ENCODE data around the gene SERPINF2.
"Not testable (repeated sequence)": the region's sequence is repeated elsewhere in the genome, so short reads cannot be mapped to it uniquely, and the experiment has no call there.

Gene SERPINF2

GRCh38 chr17:1755252-1755826 is 12.7 kb downstream of the SERPINF2 start:
- Histone ChIP-seq H3K9me3 (ENCODE audit: control insufficient read depth in 1 of 2, low read length in 2 of 2) (no peaks in the 10 kb centered on the region), H3K27ac (ENCODE audit: low read length) (no peak overlapping the region), H3K4me1 (ENCODE audit: control insufficient read depth in 1 of 2, insufficient read depth in 2 of 2, low read length in 2 of 2) (no peaks in the 10 kb centered on the region), H3K27me3 (ENCODE audit: low read depth, low read length) (no peaks in the 10 kb centered on the region), H3K36me3 (ENCODE audit: control insufficient read depth in 1 of 2, insufficient read depth in 2 of 2, low read length in 2 of 2) (no peaks in the 10 kb centered on the region), H3K4me3 (ENCODE audit: low read depth in 1 of 2, low read length in 2 of 2) (no peak overlapping the region)

GRCh38 chr17:1755827-1756262 is 13.2 kb downstream of the SERPINF2 start:
- no peak overlapping the region for H3K4me3 ChIP-seq (ENCODE audit: low read depth in 1 of 2, low read length in 2 of 2)
- no peaks in the 10 kb centered on the region for H3K4me1 ChIP-seq (ENCODE audit: control insufficient read depth in 1 of 2, insufficient read depth in 2 of 2, low read length in 2 of 2)
- H3K27me3 ChIP-seq (ENCODE audit: low read depth, low read length), result no peaks in the 10 kb centered on the region
- no peak overlapping the region for H3K27ac ChIP-seq (ENCODE audit: low read length)
- no peaks in the 10 kb centered on the region for H3K9me3 ChIP-seq (ENCODE audit: control insufficient read depth in 1 of 2, low read length in 2 of 2)
- no peaks in the 10 kb centered on the region for H3K36me3 ChIP-seq (ENCODE audit: control insufficient read depth in 1 of 2, insufficient read depth in 2 of 2, low read length in 2 of 2)

- Histone ChIP-seq H3K4me3 (ENCODE audit: low read depth in 1 of 2, low read length in 2 of 2) (no peak overlapping the region), H3K27ac (ENCODE audit: low read length) (no peak overlapping the region), H3K36me3 (ENCODE audit: control insufficient read depth in 1 of 2, insufficient read depth in 2 of 2, low read length in 2 of 2) (no peaks in the 10 kb centered on the region), H3K4me1 (ENCODE audit: control insufficient read depth in 1 of 2, insufficient read depth in 2 of 2, low read length in 2 of 2) (no peaks in the 10 kb centered on the region), H3K27me3 (ENCODE audit: low read depth, low read length) (no peaks in the 10 kb centered on the region), H3K9me3 (ENCODE audit: control insufficient read depth in 1 of 2, low read length in 2 of 2) (no peaks in the 10 kb centered on the region)
These were observed 16.1 kb downstream of the SERPINF2 start for GRCh38 chr17:1758807-1759206.

- Histone ChIP-seq H3K4me3 (ENCODE audit: low read depth in 1 of 2, low read length in 2 of 2) (no peak overlapping the region), H3K27me3 (ENCODE audit: low read depth, low read length) (no peaks in the 10 kb centered on the region), H3K27ac (ENCODE audit: low read length) (no peak overlapping the region), H3K9me3 (ENCODE audit: control insufficient read depth in 1 of 2, low read length in 2 of 2) (no peaks in the 10 kb centered on the region), H3K36me3 (ENCODE audit: control insufficient read depth in 1 of 2, insufficient read depth in 2 of 2, low read length in 2 of 2) (no peaks in the 10 kb centered on the region), H3K4me1 (ENCODE audit: control insufficient read depth in 1 of 2, insufficient read depth in 2 of 2, low read length in 2 of 2) (peaks cover 3 to 6% of the 10 kb centered on the region in 2 donors)
These were observed 16.9 kb downstream of the SERPINF2 start for GRCh38 chr17:1759529-1759928.

- Histone ChIP-seq H3K27ac (ENCODE audit: low read length) (peak overlapping the region; percentile 67), H3K36me3 (ENCODE audit: control insufficient read depth in 1 of 2, insufficient read depth in 2 of 2, low read length in 2 of 2) (no peaks in the 10 kb centered on the region), H3K4me3 (ENCODE audit: low read depth in 1 of 2, low read length in 2 of 2) (peak overlapping the region; percentile 50 to 54), H3K4me1 (ENCODE audit: control insufficient read depth in 1 of 2, insufficient read depth in 2 of 2, low read length in 2 of 2) (peaks cover 3 to 8% of the 10 kb centered on the region in 2 donors), H3K27me3 (ENCODE audit: low read depth, low read length) (no peaks in the 10 kb centered on the region), H3K9me3 (ENCODE audit: control insufficient read depth in 1 of 2, low read length in 2 of 2) (no peaks in the 10 kb centered on the region)
These were observed 19.7 kb downstream of the SERPINF2 start for GRCh38 chr17:1762233-1762900.

- H3K4me3 ChIP-seq (ENCODE audit: low read depth in 1 of 2, low read length in 2 of 2), result peak overlapping the region; percentile 34 to 54
- H3K4me1 ChIP-seq (ENCODE audit: control insufficient read depth in 1 of 2, insufficient read depth in 2 of 2, low read length in 2 of 2), result peaks cover 3 to 8% of the 10 kb centered on the region in 2 donors
- no peaks in the 10 kb centered on the region for H3K36me3 ChIP-seq (ENCODE audit: control insufficient read depth in 1 of 2, insufficient read depth in 2 of 2, low read length in 2 of 2)
- H3K27ac ChIP-seq (ENCODE audit: low read length), result peak overlapping the region; percentile 67
- H3K27me3 ChIP-seq (ENCODE audit: low read depth, low read length), result no peaks in the 10 kb centered on the region
- no peaks in the 10 kb centered on the region for H3K9me3 ChIP-seq (ENCODE audit: control insufficient read depth in 1 of 2, low read length in 2 of 2)
These were observed 20.5 kb downstream of the SERPINF2 start for GRCh38 chr17:1762901-1763898.

- H3K9me3 ChIP-seq (ENCODE audit: control insufficient read depth in 1 of 2, low read length in 2 of 2), result no peaks in the 10 kb centered on the region
- no peaks in the 10 kb centered on the region for H3K36me3 ChIP-seq (ENCODE audit: control insufficient read depth in 1 of 2, insufficient read depth in 2 of 2, low read length in 2 of 2)
- no peaks in the 10 kb centered on the region for H3K27me3 ChIP-seq (ENCODE audit: low read depth, low read length)
- H3K27ac ChIP-seq (ENCODE audit: low read length), result peak overlapping the region; percentile 67
- peaks cover 3 to 8% of the 10 kb centered on the region in 2 donors for H3K4me1 ChIP-seq (ENCODE audit: control insufficient read depth in 1 of 2, insufficient read depth in 2 of 2, low read length in 2 of 2)
- H3K4me3 ChIP-seq (ENCODE audit: low read depth in 1 of 2, low read length in 2 of 2), result peak overlapping the region in 1 of 2 donors; percentile 54
These were observed 21.6 kb downstream of the SERPINF2 start for GRCh38 chr17:1764284-1764683.

- H3K4me1 ChIP-seq (ENCODE audit: control insufficient read depth in 1 of 2, insufficient read depth in 2 of 2, low read length in 2 of 2); H3K36me3 ChIP-seq (ENCODE audit: control insufficient read depth in 1 of 2, insufficient read depth in 2 of 2, low read length in 2 of 2); H3K9me3 ChIP-seq (ENCODE audit: control insufficient read depth in 1 of 2, low read length in 2 of 2); H3K27me3 ChIP-seq (ENCODE audit: low read depth, low read length); H3K4me3 ChIP-seq (ENCODE audit: low read depth in 1 of 2, low read length in 2 of 2): not testable (repeated sequence)
- H3K27ac ChIP-seq (ENCODE audit: low read length), result peak overlapping the region; percentile 67
These were observed 22.0 kb downstream of the SERPINF2 start for GRCh38 chr17:1764705-1765104.

GRCh38 chr17:1765576-1765975 is 22.9 kb downstream of the SERPINF2 start:
- H3K4me1 ChIP-seq (ENCODE audit: control insufficient read depth in 1 of 2, insufficient read depth in 2 of 2, low read length in 2 of 2), result peaks cover 3 to 8% of the 10 kb centered on the region in 2 donors
- no peak overlapping the region for H3K4me3 ChIP-seq (ENCODE audit: low read depth in 1 of 2, low read length in 2 of 2)
- no peaks in the 10 kb centered on the region for H3K27me3 ChIP-seq (ENCODE audit: low read depth, low read length)
- H3K36me3 ChIP-seq (ENCODE audit: control insufficient read depth in 1 of 2, insufficient read depth in 2 of 2, low read length in 2 of 2), result no peaks in the 10 kb centered on the region
- H3K27ac ChIP-seq (ENCODE audit: low read length), result no peak overlapping the region
- H3K9me3 ChIP-seq (ENCODE audit: control insufficient read depth in 1 of 2, low read length in 2 of 2), result no peaks in the 10 kb centered on the region

- Histone ChIP-seq H3K4me1 (ENCODE audit: control insufficient read depth in 1 of 2, insufficient read depth in 2 of 2, low read length in 2 of 2) (peaks cover 3 to 8% of the 10 kb centered on the region in 2 donors), H3K4me3 (ENCODE audit: low read depth in 1 of 2, low read length in 2 of 2) (no peak overlapping the region), H3K27ac (ENCODE audit: low read length) (no peak overlapping the region), H3K27me3 (ENCODE audit: low read depth, low read length) (no peaks in the 10 kb centered on the region), H3K36me3 (ENCODE audit: control insufficient read depth in 1 of 2, insufficient read depth in 2 of 2, low read length in 2 of 2) (no peaks in the 10 kb centered on the region), H3K9me3 (ENCODE audit: control insufficient read depth in 1 of 2, low read length in 2 of 2) (no peaks in the 10 kb centered on the region)
These were observed 23.9 kb downstream of the SERPINF2 start for GRCh38 chr17:1766382-1767135.

Data from muscle layer of duodenum (tissue), 2 donors.